C4-2B (cell line): Measurements from ENCODE around the gene HYAL2.

Source experiments
- H3K27ac ChIP-seq: fragments of 450-650 bp; 2 replicates; pipeline ENCODE4 v1.5.1; 2017
- CTCF ChIP-seq: fragments of 450-650 bp; conservative IDR thresholded peaks from 2 replicates; pipeline ENCODE4 v1.5.1; 2017; ENCODE audit warnings: mild to moderate bottlenecking
- ZFX ChIP-seq: fragments of 450-650 bp; IDR thresholded peaks from 2 replicates; pipeline ENCODE4 v1.6.1; 2017

The HYAL2 gene

GRCh38 chr3:50334339-50335075, 12.0 kb upstream of the HYAL2 start:
- peak overlapping the region; percentile 97 for H3K27ac ChIP-seq
- TF ChIP-seq ZFX (no peak), CTCF (no peak)

GRCh38 chr3:50333744-50334328, 11.3 kb upstream of the HYAL2 start:
- peak overlapping the region; percentile 97 for H3K27ac ChIP-seq
- no peak for TF ChIP-seq CTCF
- TF ChIP-seq ZFX, result no peak

GRCh38 chr3:50331364-50331907, 8.9 kb upstream of the HYAL2 start:
- TF ChIP-seq CTCF (no peak), ZFX (no peak)
- no peak overlapping the region for H3K27ac ChIP-seq

- no peak for TF ChIP-seq CTCF
- TF ChIP-seq ZFX, result no peak
- no peak overlapping the region for H3K27ac ChIP-seq
Observed at GRCh38 chr3:50330330-50330729, 7.8 kb upstream of the HYAL2 start.

- H3K27ac ChIP-seq, result peak within 1 kb of the TSS; percentile 80
Observed at GRCh38 chr3:50327943-50328691, 5.6 kb upstream of the HYAL2 start, which contains the start of gene TUSC2. TUSC2 (minus strand) TSS chr3:50328223; CDS start chr3:50328099, 124 bp downstream.

GRCh38 chr3:50327129-50327528, 4.6 kb upstream of the HYAL2 start:
- peak overlapping the region; percentile 80 for H3K27ac ChIP-seq
- TF ChIP-seq ZFX, result no peak

More at GRCh38 chr3:50327943-50328691, 5.6 kb upstream of the HYAL2 start, which contains the start of gene TUSC2:
- TF ChIP-seq CTCF (no peak), ZFX (peak; percentile 40; the same call in 1 of the 2 replicates)

GRCh38 chr3:50326182-50326541, 3.6 kb upstream of the HYAL2 start:
- no peak overlapping the region for H3K27ac ChIP-seq
- TF ChIP-seq CTCF, result no peak
- TF ChIP-seq ZFX, result no peak
